Activated CD8-positive, alpha-beta memory T cell treated with anti-CD3 and anti-CD28 coated beads, Interleukin-2, amount 50 U/mL, for 48 hours (primary cell): ENCODE data around the gene NECAP2.
"Not testable (repeated sequence)": the region's sequence is repeated elsewhere in the genome, so short reads cannot be mapped to it uniquely, and the experiment has no call there.

Experiments used
- DNase-seq: peaks from one replicate; pipeline ENCODE4 v3.0.0-alpha.2; 2020

The NECAP2 gene

DNA sequence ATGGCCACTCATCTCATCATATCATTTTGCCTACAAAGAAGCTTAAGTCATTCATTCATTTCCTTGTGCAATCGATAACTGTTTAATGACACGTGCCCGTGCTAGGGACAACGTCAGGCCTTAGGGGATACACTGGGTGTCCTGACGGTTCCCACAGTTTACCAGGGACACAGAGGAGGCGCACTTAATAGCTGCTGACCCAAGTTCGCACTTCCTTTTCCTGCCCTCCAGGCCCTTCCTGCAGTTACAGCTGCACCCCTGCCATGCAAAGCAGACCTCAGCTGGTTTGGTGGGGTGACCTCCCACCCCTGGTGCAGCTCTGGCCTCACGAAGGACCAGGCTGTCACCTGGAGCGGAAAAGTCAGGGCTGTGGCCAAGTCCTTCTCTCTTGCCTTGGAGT lies 7.5 kb upstream of the NECAP2 start:
- no peak for DNase-seq

DNA sequence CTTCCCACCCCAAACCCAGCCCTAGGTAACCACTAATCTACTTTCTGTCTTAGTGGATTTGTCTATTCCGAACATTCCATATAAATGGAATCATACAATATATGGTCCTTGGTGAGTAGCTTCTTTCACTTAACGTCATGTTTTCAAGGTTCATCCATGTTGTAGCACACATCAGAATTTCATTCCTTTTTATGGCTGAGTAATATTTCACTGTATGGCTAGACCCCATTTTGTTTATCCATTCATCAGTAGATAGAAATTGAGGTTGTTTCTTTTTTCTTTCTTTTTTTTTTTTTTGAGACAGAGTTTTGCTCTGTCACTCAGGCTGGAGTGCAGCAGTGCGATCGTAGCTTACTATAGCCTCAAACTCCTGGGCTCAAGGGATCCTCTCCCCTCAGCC lies 6.5 kb upstream of the NECAP2 start:
- DNase-seq = no peak

DNA sequence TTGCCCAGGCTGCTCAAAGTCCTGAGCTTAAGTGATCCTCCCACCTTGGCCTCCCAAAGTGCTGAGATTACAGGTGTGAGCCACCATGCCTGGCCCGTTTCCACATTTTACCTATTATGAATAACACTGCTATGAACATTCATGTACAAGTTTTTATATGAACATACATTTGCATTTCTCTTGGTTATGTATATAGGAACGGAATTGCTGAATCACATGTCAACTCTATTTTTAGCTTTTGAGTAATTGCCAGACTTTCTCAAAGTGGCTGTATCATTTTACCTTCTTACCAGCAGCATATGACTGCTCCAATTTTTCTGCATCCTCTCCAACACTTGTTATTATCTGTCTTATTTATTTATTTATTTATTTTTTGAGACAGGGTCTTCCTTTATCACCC lies 6.0 kb upstream of the NECAP2 start:
- no peak for DNase-seq

DNA sequence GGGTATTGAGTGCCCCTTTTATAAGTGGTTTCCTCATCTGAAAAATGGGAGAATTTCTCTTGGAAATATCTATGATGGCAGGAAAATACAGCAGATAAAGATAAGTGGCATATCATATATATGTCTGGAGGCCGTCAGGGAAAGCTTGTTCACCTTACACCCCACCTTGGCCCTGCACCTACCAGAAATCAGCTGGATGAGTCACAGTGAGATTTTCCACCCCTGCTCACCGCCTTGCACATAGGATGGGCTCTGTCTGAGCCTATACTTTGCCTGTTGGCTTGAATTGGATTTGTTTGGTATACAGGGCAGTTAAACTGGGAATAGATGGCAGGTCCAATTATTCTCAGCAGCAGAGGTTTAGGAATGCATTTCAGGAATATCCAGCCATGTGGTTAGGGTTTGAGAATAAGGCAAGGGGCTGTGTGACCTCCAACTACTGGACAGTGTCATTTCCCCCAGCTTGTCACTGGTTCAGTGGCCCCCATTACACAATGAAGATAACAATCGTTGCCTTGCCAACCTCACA lies 3.5 kb upstream of the NECAP2 start, which contains the start of gene SPATA21:
Gene SPATA21 (minus strand): TSS at position 479 of the 529 bp plus-strand sequence. CDS start 6,053 bp downstream, outside the sequence.
- DNase-seq = no peak

DNA sequence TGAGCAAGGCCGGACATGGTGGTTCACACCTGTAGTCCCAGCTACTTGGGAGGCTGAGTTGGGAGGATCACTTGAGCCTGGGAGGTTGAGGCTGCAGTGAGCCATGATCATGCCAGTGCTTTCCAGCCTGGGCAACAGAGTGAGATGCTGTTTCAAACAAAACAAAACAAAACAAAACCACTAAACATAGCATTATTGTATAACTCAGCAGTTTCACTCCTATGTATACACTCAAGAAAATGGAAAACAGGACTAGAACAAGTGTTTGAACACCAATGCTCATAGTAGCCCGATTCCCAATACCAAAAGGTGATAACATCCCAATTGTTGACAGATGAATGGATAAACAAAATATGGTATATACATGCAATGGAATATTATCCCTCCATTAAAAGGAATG lies 2.0 kb upstream of the NECAP2 start:
- DNase-seq = no peak

DNA sequence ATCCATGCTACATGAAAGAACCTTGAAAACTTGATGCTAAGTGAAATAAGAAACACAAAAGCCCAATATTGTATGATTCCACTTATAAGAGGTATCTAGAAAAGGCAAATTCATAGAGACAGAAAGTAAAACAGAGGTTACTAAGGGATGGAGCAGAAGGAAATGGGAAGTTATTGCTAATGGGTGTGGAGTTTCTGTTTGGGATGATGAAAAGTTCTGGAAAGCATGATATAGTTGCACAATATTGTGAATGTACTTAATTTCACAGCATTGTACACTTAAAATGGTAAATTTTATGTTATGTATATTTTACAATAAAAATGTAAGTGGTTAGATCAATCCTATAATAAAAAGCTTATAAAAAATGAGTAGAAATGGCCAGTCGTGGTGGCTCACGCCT lies 1.6 kb upstream of the NECAP2 start:
- DNase-seq = no peak

DNA sequence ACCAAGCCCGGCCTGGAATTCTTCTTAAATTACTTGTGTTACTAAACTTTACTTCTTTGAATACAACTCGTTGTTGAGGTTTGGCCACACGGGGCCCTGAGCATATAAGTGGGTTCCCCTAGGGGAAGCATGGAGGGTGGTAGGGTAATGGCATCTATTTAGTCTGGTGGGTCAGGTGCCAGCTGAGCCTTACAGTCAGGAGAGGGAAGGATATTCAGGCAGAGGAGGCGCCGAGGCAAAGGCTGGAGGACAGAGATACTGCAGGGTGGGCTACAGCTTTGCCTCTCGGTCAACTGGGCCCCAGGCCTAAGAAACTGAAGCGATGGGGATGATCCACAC lies 424 bp upstream of the NECAP2 start:
- no peak for DNase-seq

DNA sequence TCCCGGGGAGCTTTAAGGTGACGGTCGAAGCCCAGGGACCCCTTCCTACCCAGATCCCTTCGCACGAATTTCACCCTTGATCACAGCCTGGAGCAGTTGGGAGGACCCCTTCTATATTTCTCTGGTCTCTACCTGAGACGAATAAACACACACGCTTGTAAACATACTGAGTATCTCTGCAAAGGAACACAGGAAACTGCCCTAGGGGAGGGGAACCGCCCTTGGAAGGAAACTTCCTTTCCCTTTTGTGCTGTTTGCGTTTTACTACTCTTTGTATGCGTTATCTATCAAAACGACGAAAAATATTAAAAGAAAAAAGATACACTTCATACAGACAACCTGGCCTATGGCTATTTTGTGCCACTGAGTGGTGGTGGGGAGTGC lies 750 bp downstream of the NECAP2 start:
- DNase-seq = no peak

DNA sequence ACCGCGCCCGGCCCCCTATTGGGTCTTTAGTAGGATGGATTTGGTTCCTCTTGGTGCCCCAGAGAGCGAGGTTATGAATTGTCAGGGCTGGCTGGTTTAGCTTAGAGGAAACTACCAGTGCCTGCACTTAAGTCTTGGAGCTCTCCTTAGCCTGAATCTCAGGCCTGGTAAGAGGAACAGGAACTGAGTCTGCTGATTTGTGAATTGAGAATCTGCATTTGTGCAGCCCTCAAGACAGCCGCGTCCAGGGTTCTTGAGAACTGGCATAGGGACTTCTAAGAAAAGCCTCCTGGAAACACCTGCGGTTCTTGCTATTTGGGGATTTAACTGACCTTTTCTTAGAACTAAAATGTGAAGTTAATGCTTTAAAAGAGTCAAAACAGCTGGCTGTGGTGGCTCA lies 1.7 kb downstream of the NECAP2 start:
- DNase-seq = no peak

DNA sequence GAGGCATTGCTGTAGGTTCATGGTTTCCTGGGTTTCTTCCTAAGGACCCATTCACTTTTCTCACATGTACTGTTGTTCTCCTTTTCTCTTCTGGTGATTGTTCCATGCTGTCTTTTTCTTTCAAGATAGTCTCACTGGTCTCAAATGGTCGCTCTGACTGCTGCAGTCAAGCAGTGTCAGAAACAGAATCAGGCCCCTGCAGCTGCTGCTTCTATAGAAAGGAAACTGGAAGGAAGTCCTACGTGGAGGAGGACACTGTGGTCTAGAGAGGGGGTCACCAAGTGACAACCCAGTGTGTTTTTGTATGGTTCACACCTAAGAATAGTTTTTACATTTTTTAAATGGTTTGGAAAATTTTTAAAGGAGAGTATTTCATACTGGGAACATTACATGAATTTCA lies 2.4 kb downstream of the NECAP2 start:
- no peak for DNase-seq

DNA sequence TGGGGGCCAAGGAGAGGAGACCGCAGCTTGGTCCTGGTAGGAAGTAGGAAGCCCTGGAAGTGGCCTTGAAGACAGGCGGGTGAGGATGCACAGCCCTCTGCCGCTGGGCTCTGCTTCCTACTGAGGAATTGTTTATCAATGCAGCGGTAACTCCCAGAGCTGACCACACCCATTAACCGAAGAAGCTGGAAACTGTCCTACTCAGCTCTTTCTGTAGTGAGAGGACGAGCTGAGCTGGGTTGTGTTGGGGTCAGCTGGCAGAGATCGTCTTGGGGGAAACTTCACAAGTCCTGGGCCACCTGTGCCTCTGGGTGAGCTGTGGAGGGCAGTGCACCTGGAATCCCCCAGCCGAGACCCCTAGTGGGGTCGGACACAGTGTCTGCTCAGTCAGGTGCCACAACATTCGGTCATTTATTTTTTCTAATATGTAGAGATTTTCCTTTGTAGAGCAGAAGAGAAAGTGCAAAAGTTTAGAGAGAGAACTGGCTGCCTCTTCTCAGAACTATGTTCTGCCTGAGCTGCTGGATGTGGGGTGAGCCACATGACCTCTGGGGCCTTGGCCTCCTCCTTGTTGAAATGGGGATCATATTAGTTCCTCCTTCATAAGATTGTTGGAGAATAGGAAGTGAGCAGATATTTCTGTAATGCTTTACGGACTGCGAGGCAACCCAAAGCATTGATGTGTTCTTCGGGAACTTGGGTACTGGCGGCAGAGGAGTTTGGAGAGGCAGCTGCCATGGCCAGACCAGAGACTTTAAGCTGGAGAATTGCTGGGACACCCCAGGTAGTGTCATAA lies 3.6 kb downstream of the NECAP2 start:
- no peak for DNase-seq

DNA sequence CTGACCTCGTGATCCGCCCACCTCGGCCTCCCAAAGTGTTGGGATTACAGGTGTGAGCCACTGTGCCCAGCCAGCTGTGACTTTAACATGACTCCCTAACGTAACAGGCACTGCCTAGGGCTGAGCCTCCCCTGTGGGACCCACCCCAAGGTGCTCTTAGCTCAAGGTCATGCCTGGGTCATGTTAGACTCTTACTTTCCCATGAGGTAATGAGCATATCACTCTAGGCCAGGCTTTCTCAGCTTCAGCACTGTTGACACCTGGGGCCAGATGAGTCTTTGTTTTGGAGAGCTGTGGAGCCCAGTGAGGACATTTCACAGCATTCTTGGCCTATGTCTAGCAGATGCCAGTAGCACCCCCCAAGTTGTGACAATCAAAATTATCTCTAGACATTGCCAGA lies 4.5 kb downstream of the NECAP2 start:
- DNase-seq = no peak

DNA sequence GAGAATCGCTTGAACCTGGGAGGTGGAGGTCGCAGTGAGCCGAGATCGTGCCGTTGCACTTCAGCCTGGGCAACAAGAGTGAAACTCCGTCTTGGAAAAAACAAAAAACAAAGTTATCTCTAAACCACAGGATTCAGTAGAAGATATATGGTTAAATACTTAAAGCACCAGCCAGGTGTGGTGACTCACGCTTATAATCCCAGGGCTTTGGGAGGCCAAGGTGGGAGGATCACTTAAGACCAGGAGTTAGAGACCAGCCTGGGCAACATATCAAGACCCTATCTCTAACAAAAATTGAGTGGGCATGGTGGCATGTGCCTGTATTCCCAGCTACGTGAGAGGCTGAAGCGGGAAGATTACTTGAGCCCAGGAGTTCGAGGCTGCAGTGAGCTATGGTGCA lies 5.6 kb downstream of the NECAP2 start:
- no peak for DNase-seq

DNA sequence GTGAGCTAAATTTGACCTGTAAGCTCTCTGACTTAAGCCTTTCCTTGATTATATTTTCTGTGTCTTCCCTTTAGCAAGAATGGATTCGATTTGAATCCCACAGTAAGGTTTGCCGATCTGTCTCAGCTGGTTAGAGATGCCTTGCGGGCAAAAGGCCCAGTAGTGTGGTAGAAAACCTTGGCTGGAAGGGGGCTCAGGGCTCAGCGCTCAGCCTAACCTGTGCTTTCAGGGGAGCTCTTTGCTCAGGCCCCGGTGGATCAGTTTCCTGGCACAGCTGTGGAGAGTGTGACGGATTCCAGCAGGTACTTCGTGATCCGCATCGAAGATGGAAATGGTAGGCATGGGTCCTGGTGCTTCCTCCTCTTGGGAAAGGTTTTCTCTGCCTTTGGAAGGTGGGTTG lies 7.1 kb downstream of the NECAP2 start:
- DNase-seq = no peak

DNA sequence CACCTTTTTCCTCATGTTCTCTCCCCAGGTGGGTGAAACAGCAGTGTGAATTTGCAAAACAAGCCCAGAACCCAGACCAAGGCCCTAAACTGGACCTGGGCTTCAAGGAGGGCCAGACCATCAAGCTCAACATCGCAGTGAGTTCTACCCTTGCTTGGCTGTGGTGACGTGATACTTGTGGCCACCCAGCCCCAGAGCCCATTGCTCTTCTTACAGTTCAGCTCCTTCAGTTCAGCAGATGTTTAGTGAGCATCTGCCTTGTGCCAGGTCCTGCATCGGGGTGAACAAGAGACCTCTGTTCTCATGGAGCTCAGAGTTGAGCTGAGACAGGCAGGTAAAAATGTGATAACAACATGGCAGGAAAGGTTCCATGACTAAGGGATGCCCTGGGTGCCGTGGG lies 8.5 kb downstream of the NECAP2 start:
- DNase-seq = no peak

DNA sequence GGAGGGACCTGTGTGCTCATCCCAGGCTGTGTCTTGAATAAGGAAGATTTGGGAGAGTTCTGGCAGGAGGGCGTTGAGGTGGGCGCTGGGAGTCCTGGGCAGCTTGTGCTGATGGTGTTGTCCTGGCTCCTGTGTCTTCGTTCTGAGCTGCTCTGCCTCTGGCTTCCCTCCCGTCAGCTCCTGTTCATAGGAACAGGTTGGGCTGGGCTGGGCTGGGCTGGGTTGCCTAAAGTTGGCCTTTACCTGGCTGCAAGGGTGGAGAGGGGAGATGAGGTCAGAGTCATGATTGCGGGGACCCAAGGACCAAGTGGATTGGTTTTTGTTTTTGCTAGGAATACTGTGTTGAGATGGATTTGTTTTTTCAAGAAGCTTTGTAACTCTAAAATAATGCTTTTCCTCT lies 9.1 kb downstream of the NECAP2 start:
- no peak for DNase-seq

DNA sequence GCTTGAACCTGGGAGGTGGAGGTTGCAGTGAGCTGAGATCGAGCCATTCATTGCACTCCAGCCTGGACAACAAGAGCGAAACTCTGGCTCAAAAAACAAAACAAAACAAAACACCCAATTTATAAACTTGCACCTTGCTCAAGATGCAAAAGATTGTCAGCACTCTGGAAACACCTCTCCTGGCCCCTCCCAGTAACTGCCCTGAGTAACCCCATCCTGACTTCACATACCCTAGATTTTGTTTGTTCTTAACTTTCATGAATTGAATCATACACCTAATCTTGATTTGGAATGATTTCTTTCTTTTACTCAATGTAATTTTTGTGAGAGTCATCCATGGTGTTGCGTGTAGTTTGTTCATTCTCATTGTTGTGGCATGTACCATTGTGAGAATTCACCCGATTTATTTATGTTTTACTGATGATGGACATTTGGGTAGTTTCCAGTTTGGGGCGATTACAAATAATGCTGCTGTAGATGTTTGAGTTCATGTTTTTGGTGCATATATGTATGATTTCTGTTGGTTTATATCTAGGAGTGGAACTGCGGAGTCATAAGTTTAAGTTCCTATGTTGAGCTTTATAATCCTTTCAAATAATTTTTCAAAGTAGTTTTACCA lies 10.4 kb downstream of the NECAP2 start:
- no peak for DNase-seq

DNA sequence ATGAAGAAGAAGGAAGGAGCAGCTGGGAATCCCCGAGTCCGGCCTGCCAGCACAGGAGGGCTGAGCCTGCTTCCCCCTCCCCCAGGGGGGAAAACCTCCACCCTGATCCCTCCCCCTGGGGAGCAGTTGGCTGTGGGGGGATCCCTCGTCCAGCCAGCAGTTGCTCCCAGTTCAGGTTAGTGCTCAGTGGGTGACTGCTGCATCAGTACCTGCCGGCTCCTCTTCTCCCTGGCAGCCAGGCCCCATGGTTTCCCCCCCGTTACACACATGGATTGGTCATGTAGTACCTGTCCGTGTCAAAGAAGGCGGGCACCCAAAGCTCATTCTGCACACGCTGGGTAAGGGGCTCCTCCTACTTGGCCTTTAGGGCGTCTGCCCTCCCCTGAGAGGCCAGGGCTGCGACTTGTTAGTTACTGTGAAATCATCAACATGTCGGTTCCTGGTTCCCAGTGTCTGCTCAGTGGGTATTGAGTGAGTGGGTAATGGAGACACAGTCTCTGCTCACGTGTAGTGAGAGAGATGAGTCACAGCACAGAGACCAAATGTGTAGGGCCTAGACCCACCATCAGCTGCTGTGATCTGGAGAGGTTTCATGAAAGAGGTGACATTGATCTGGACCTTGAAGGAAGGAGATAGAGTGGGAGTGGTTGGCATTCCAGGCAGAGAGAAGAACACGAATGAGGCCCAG lies 11.5 kb downstream of the NECAP2 start:
- DNase-seq = no peak

DNA sequence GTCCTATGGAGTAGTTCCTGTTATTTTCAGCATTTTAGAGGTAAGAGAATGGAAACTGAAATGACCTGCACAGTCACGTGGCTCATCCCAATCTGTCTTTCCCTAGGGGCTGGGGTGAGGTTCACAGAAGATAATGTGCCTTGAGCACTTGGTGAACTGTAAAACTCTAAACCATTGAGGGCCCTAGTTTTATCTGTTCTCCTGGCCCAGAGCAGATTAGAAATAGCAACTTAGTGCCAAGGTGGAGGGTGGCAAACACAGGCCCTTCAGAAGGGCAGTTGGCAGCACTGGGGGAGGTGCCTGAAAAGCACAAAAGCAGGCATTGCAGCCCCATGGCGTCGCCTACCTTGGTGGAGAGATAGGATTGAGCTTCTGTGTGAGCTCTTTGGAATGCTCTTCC lies 14.4 kb downstream of the NECAP2 start:
- DNase-seq = not testable (repeated sequence)

DNA sequence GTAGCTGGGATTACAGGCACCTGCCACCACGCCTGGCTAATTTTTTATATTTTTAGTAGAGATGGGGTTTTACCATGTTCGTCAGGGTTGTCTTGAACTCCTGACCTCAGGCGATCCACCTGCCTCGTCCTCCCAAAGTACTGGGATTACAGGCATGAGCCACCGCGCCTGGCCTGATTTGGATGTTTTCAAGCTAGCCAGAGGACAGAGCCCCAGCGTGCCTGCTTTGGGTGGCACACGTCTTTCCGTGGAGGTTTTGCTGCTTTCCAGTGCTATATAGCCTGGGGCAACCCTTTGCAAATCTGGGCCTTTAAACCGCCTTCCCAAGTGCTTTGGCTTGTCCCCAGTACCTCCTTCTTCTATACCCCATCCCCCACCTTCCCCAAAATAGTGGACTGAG lies 15.6 kb downstream of the NECAP2 start:
- not testable (repeated sequence) for DNase-seq

DNA sequence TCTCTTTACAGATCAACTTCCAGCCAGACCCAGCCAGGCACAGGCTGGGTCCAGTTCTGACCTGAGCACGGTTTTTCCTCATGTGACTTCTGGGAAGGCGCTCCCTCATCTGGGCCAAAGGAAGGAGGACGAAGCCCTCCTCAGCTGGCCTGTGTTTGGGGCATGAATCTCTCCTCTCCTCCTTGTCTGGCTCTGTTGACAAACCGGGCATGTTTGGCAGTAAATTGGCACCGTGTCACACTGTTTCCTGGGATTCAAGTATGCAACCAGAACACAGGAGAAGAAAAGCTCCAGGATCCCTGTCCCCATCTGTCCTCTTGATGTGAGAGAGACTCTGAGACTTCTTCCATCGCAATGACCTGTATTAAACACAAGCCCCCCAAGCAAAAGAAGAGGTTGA lies 18.3 kb downstream of the NECAP2 start:
- DNase-seq = no peak

DNA sequence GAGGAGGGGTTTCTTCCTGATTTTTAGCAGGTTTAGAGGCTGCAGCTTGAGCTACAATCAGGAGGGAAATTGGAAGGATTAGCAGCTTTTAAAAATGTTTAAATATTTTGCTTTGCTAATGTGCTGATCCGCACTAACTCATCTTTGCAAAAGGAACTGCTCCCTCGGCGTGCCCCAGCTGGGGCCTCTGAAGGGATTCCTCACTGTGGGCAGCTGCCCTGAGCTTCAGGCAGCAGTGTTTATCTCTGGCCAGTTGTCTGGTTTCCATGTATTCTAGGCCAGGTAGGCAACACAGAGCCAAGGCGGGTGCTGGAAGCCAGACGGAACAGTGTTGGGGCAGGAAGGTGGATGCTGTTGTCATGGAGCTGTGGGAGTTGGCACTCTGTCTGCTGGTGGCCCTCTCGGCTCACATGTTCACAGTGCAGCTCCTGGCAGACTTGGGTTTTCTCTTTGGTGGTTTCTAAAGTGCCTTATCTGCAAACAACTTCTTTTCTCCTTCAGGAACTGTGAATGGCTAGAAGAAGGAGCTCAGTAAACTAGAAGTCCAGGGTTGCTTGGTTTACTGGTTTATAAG lies 18.9 kb downstream of the NECAP2 start:
- DNase-seq = no peak

DNA sequence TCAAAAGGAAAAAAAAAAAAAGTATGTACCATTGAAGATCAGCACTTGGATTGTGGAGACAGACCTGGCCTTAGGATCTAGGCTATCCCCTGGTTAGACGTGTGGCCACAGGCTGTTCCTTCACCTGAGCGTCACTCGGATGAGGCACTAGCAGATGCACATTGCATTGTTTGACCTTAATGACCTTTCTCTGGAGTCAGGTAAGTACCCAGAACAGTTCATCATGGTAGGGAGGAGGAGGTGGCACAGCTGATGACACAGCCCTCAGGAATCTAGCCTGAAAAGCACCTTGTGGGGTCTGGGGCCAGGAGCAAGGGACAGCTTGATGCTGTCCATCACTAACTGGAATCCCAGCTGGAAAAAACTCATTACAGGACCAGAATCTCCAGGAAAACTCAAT lies 21.2 kb downstream of the NECAP2 start:
- DNase-seq = no peak
